ENCODE results near the gene TMEM164. TPM values are rescaled to one million over a fixed set of nuclear protein-coding genes. Genes with fewer than 3 reads are reported as not detected.

Gene TMEM164
- total and polyA plus RNA-seq, 11 donors = 14.4 to 117 (median 50.3) TPM

GRCh38 chrX:110050901-110051300 is 48.0 kb downstream of the TMEM164 start:
- Histone ChIP-seq H3K9me3 (no peaks in the 10 kb centered on the region), H3K36me3 (peaks cover 0 to 8% (median 0%) of the 10 kb centered on the region in 9 donors), H3K27ac (no peak overlapping the region), H3K4me3 (no peak overlapping the region), H3K4me1 (peaks cover 0 to 5% (median 0%) of the 10 kb centered on the region in 12 donors), H3K27me3 (peaks cover 0 to 2% (median 0%) of the 10 kb centered on the region in 9 donors)
- no peak for TF ChIP-seq POLR2A (IDR thresholded peaks at IDR 0.05)
- no peak for TF ChIP-seq CTCF (IDR thresholded peaks at IDR 0.05)
- intact Hi-C loops (cut with DNase I) = no loop called here
- whole genome bisulfite sequencing, 4 donors = 74 to 91% (median 84%) methylated on average over 2 of the region's 2 CpGs
- no peak for ATAC-seq
- DNase-seq = no peak

- DNase-seq = no peak
- Histone ChIP-seq H3K36me3 (peaks cover 0 to 8% (median 0%) of the 10 kb centered on the region in 9 donors), H3K27ac (no peak overlapping the region), H3K27me3 (peaks cover 0 to 2% (median 0%) of the 10 kb centered on the region in 9 donors), H3K4me1 (peaks cover 0 to 1% (median 0%) of the 10 kb centered on the region in 12 donors), H3K4me3 (no peak overlapping the region), H3K9me3 (no peaks in the 10 kb centered on the region)
- intact Hi-C loops (cut with DNase I) = no loop called here
- ATAC-seq = no peak
- WGBS, 4 donors = 70 to 100% (median 85%) methylated on average over 2 of the region's 2 CpGs
- no peak for TF ChIP-seq CTCF (IDR thresholded peaks at IDR 0.05)
- no peak for TF ChIP-seq POLR2A (IDR thresholded peaks at IDR 0.05)
Observed at GRCh38 chrX:110051559-110051958, 48.6 kb downstream of the TMEM164 start.

DNA sequence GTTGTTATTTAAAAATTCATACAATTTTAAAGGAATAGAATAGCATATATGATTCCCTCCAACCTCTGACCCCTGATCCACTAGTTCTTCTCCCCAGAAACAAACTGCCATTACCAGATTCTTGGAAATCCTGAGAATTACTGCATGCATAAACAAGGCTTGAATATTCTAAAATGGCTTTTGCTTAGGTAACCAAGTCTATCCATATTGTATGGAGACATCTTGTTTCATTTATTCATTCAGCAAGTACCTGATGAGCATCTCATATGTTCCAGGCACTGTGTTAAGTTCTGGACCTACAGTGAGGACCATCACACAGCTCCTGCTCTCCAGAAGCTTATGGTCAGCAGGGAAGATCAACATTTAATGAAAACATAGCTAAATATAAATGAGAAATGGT is 49.4 kb downstream of the TMEM164 start:
- no peak for TF ChIP-seq POLR2A (IDR thresholded peaks at IDR 0.05)
- no peak for TF ChIP-seq CTCF (IDR thresholded peaks at IDR 0.05)
- no peaks in the 10 kb centered on the region for H3K9me3 ChIP-seq
- intact Hi-C loops (cut with DNase I) = no loop called here
- no peak overlapping the region for H3K4me3 ChIP-seq
- no peak for ATAC-seq
- peaks cover 0 to 2% (median 0%) of the 10 kb centered on the region in 9 donors for H3K27me3 ChIP-seq
- no peaks in the 10 kb centered on the region for H3K4me1 ChIP-seq
- no peak overlapping the region for H3K27ac ChIP-seq
- DNase-seq = no peak
- H3K36me3 ChIP-seq = peaks cover 0 to 8% (median 0%) of the 10 kb centered on the region in 9 donors

DNA sequence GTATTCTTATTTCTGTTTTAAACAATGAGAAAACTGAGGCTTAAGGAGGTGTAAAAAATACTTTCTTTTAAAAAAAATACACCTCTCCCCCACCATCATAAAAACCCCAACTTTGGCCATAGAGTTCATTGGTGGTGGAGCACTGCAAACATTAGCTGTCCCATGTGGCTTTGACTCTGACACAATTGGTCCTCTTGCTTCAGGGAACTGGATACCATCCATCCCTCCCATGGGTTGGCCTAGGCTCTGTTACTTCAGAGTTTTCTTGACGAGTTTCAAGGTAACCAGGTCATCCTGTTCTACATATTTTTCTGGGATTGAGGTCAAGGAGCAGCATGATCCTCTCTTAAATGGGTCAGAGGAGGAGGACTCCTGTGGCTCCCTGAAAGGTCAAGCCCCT is 50.5 kb downstream of the TMEM164 start:
- no peak for TF ChIP-seq POLR2A (IDR thresholded peaks at IDR 0.05)
- no peak for TF ChIP-seq CTCF (IDR thresholded peaks at IDR 0.05)
- no peak overlapping the region for H3K27ac ChIP-seq
- ATAC-seq = no peak
- no peaks in the 10 kb centered on the region for H3K9me3 ChIP-seq
- 61 to 93% (median 75%) methylated on average over 1 of the region's 1 CpG for WGBS, 4 donors
- H3K27me3 ChIP-seq = peaks cover 0 to 2% (median 0%) of the 10 kb centered on the region in 9 donors
- no peaks in the 10 kb centered on the region for H3K4me1 ChIP-seq
- H3K36me3 ChIP-seq = peaks cover 0 to 8% (median 0%) of the 10 kb centered on the region in 9 donors
- intact Hi-C loops (cut with DNase I) = no loop called here
- no peak for DNase-seq
- no peak overlapping the region for H3K4me3 ChIP-seq

Measured in heart left ventricle (tissue), 16 donors.